DND-41 (cell line): ENCODE data around the gene IGFL1.

Experiments used
- EZH2 ChIP-seq: IDR thresholded peaks from 3 replicates; pipeline ENCODE4 v1.6.1; 2012; ENCODE audit warnings: borderline replicate concordance, low read depth, mild to moderate bottlenecking, moderate library complexity, low read length, inconsistent platforms; ENCODE audit not compliant: severe bottlenecking
- TF ChIP-seq, protein P1 (sequence below): IDR thresholded peaks from 2 replicates; pipeline ENCODE4 v1.5.1; 2012; ENCODE audit warnings: borderline replicate concordance, low read length, moderate library complexity, mild to moderate bottlenecking; ENCODE audit not compliant: poor library complexity, severe bottlenecking; ENCODE audit errors: extremely low read depth

DNA sequence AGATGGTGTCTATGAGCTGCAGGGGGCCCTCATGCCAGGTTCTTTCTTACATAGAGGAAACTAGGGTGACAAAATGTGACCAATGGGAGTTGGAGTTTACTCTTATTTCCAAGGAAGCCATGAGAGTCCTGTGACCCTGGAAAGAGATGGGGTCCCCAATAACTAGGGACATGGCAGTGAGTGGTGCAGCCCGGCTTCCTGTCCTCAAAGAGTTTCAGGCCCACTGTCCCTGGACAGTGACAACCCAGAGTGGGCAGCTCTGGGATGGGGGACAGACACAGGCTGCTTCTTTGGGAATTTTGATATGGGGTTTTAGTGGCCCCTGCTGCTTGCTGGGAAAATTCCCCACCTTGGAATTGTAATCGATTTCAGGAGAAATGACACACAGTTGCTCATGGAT, 8.4 kb upstream of the IGFL1 start:
- no peak for TF ChIP-seq EZH2
- TF ChIP-seq, protein P1, sequence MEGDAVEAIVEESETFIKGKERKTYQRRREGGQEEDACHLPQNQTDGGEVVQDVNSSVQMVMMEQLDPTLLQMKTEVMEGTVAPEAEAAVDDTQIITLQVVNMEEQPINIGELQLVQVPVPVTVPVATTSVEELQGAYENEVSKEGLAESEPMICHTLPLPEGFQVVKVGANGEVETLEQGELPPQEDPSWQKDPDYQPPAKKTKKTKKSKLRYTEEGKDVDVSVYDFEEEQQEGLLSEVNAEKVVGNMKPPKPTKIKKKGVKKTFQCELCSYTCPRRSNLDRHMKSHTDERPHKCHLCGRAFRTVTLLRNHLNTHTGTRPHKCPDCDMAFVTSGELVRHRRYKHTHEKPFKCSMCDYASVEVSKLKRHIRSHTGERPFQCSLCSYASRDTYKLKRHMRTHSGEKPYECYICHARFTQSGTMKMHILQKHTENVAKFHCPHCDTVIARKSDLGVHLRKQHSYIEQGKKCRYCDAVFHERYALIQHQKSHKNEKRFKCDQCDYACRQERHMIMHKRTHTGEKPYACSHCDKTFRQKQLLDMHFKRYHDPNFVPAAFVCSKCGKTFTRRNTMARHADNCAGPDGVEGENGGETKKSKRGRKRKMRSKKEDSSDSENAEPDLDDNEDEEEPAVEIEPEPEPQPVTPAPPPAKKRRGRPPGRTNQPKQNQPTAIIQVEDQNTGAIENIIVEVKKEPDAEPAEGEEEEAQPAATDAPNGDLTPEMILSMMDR: no peak
